Measurements from ENCODE around the gene PPP4R1. TPM values are rescaled to one million over a fixed set of nuclear protein-coding genes. Genes with fewer than 3 reads are reported as not detected.

The PPP4R1 gene
- total RNA-seq, 6 experiments from 2014 or later: 15.0 to 36.5 (median 30.1) TPM

DNA sequence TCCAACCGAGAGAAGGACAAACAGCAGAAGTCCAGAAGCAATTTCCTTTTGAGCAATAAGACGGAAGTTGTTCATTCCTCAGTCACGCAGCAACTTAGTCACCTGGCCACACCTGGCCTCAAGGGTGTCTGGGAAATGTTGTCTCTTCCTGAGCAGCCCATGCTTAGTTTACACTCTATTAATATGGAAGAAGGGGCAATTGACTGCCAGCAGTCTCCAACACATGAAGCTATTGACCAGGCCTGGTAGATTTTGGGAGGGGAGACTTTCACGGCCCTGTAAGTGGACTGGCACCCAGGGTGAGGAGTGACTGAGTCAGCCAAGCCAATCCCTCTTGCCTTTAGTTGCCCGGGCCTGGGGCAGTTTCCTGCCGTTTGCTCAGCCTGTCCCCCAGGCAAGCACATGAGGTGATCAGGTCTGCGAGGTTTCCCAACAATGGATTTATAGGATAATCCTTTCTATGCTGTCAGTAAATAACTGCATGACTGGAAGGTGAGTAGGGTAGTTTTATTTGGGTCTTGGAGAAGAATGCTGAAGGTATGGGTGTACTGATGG, 43.8 kb upstream of the PPP4R1 start:
- DNase-seq: no peak
- no peaks in the 10 kb centered on the region for H3K27me3 ChIP-seq
- 91% methylated on average over 3 of the region's 7 CpGs for WGBS (ENCODE audit: insufficient coverage, low coverage, low lambda C conversion rate, missing lambda C conversion rate)

DNA sequence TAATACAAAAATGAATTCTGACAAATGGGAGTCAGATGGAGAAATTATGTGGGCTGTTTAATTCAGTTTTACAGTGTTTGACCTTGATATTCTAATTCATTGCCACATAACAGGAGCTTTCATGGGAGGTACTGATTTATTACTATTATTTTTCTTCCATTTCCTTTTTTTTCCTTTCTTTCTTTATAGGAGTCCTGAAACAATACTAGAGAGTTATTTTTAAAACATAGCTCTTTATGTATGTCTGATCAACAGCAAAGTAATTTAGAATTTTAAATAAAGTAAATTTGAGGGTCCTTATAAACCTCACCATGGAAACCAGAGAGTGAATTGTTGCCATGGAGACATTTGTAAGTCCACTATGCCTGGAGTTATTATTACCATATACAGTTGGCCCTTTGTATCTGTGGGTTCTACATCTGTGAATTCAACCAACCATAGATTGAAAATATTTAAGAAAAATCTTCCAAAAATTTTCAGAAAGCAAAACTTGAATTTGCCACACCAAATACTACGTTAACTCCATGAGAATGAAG, 40.9 kb upstream of the PPP4R1 start:
- no peak for ATAC-seq
- intact Hi-C loops (cut with DNase I): no loop called here

More for the DNA sequence above, 43.8 kb upstream of the PPP4R1 start:
- TF ChIP-seq, protein P1, sequence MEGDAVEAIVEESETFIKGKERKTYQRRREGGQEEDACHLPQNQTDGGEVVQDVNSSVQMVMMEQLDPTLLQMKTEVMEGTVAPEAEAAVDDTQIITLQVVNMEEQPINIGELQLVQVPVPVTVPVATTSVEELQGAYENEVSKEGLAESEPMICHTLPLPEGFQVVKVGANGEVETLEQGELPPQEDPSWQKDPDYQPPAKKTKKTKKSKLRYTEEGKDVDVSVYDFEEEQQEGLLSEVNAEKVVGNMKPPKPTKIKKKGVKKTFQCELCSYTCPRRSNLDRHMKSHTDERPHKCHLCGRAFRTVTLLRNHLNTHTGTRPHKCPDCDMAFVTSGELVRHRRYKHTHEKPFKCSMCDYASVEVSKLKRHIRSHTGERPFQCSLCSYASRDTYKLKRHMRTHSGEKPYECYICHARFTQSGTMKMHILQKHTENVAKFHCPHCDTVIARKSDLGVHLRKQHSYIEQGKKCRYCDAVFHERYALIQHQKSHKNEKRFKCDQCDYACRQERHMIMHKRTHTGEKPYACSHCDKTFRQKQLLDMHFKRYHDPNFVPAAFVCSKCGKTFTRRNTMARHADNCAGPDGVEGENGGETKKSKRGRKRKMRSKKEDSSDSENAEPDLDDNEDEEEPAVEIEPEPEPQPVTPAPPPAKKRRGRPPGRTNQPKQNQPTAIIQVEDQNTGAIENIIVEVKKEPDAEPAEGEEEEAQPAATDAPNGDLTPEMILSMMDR (IDR thresholded peaks at IDR 0.05): no peak
- no peak for TF ChIP-seq POLR2A (IDR thresholded peaks at IDR 0.05)
- Histone ChIP-seq H3K4me1 (no peaks in the 10 kb centered on the region), H3K27ac (no peak overlapping the region), H3K9me3 (no peaks in the 10 kb centered on the region), H3K36me3 (no peaks in the 10 kb centered on the region), H3K4me3 (no peak overlapping the region)
- ATAC-seq: no peak
- intact Hi-C loops (cut with DNase I): no loop called here

DNA sequence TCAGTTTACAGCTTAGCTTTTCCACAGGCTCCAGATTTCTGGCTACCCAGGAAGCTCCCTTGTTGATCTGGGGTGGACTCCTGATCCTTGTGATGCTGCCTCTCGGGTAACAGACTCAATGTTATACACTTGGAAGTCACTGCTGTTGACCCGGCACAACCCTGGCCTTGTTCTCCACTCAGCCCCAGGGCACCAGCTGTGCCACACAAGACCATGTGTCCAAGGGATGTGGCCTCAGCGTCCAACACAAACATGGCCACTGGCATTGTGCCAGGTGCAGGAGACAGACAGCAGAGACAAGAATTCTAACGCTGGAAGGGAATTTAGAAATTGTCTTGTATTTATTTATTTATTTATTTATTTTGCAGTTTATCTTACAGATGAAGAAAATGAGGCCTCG, 39.0 kb upstream of the PPP4R1 start:
- no peaks in the 10 kb centered on the region for H3K4me1 ChIP-seq
- no peaks in the 10 kb centered on the region for H3K36me3 ChIP-seq
- H3K9me3 ChIP-seq: no peaks in the 10 kb centered on the region
- TF ChIP-seq POLR2A (IDR thresholded peaks at IDR 0.05): no peak
- TF ChIP-seq, protein P1 (IDR thresholded peaks at IDR 0.05): no peak
- intact Hi-C loops (cut with DNase I): no loop called here
- no peaks in the 10 kb centered on the region for H3K27me3 ChIP-seq
- DNase-seq: peak; percentile 78 to 88 (median 82)
- no peak overlapping the region for H3K4me3 ChIP-seq
- ATAC-seq: peak; percentile 86 to 98 (median 98)
- WGBS (ENCODE audit: insufficient coverage, low coverage, low lambda C conversion rate, missing lambda C conversion rate): 25% methylated on average over 3 of the region's 5 CpGs
- no peak overlapping the region for H3K27ac ChIP-seq

More for the DNA sequence above, 40.9 kb upstream of the PPP4R1 start:
- no peaks in the 10 kb centered on the region for H3K9me3 ChIP-seq
- DNase-seq: no peak
- 75% methylated on average over 1 of the region's 1 CpG for WGBS (ENCODE audit: insufficient coverage, low coverage, low lambda C conversion rate, missing lambda C conversion rate)
- H3K36me3 ChIP-seq: no peaks in the 10 kb centered on the region
- H3K4me3 ChIP-seq: no peak overlapping the region
- no peak overlapping the region for H3K27ac ChIP-seq
- TF ChIP-seq, protein P1 (IDR thresholded peaks at IDR 0.05): no peak
- TF ChIP-seq POLR2A (IDR thresholded peaks at IDR 0.05): no peak
- H3K27me3 ChIP-seq: no peaks in the 10 kb centered on the region
- no peaks in the 10 kb centered on the region for H3K4me1 ChIP-seq

DNA sequence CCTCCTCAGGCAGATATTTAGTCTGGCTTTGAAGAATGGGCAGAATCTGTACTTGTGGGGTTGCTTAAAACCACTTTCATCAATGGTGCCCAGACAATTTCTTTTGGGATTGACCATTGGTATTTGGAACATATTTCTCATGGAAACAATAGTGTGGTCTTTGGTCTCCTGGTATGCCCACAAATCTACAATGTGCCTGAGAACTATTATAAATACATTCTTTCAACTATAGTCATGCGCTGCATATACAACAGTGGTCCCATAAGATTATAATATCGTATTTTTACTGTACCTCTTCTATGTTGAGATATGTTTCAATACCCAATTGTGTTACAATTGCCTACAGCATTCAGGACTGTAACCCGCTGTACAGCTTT, 34.8 kb upstream of the PPP4R1 start:
- intact Hi-C loops (cut with DNase I): no loop called here
- no peak for ATAC-seq
- Histone ChIP-seq H3K4me1 (no peaks in the 10 kb centered on the region), H3K27ac (no peak overlapping the region), H3K36me3 (no peaks in the 10 kb centered on the region), H3K9me3 (no peaks in the 10 kb centered on the region), H3K27me3 (no peaks in the 10 kb centered on the region), H3K4me3 (no peak overlapping the region)
- no peak for DNase-seq
- WGBS (ENCODE audit: insufficient coverage, low coverage, low lambda C conversion rate, missing lambda C conversion rate): 76% methylated on average over 3 of the region's 3 CpGs
- TF ChIP-seq POLR2A (IDR thresholded peaks at IDR 0.05): no peak

DNA sequence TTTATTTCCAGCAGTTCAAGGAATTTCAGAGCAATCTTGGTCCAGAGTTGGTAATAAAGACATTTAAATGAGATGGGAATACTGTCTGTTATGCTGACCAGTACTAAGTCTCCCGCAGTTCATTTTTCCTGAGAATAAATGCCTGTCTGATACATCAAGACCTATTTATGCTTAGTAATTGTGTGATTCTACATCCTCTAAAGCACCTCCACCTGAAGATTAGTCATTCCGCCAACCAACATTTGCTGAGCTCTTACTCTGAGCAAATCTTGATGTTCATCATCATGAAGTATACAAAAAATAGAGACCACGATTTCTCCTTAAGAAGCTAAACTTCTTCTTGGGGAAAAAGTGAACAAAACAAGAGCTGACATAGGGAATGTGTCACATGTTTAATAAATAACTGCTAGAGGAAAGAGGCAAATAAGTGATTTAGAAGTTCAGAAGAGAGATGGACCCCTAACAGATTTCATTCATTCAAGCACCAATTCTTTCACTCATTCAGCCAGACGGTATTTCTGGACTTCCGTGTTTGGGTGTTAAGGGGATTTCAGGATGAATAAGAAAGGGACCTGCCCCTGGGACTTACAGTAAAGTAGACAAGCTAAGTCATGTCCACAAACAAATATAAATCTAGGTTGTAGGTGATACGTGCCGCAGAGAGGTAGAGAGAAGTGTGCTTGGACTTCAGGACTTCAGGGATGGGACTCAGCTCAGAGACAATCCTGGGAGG, 34.2 kb upstream of the PPP4R1 start:
- H3K9me3 ChIP-seq: no peaks in the 10 kb centered on the region
- H3K27ac ChIP-seq: no peak overlapping the region
- no peak for TF ChIP-seq POLR2A (IDR thresholded peaks at IDR 0.05)
- TF ChIP-seq, protein P1 (IDR thresholded peaks at IDR 0.05): no peak
- no peak overlapping the region for H3K4me3 ChIP-seq
- H3K36me3 ChIP-seq: no peaks in the 10 kb centered on the region
- no peaks in the 10 kb centered on the region for H3K4me1 ChIP-seq
- H3K27me3 ChIP-seq: no peaks in the 10 kb centered on the region
- no peak for ATAC-seq
- no peak for DNase-seq
- intact Hi-C loops (cut with DNase I): no loop called here
- 90% methylated on average over 7 of the region's 7 CpGs for WGBS (ENCODE audit: insufficient coverage, low coverage, low lambda C conversion rate, missing lambda C conversion rate)
